Astrocyte of the spinal cord (primary cell): ENCODE results near the gene ONECUT3.

Experiments
- DNase-seq: peaks from one replicate; pipeline ENCODE4 v3.0.0; 2011; ENCODE audit warnings: low read depth, low spot score
- H3K4me3 ChIP-seq: 2 replicates; pipeline ENCODE4 v1.5.1; 2011; ENCODE audit warnings: low read depth, mild to moderate bottlenecking, low read length, moderate library complexity
- CTCF ChIP-seq: IDR thresholded peaks from 2 replicates; pipeline ENCODE4 v1.5.1; 2012; ENCODE audit warnings: low read depth, mild to moderate bottlenecking, low read length, inconsistent platforms
- in situ Hi-C: cut with HindIII; loops from 2 replicates; pipeline ENCODE4 v1.10.0; 2017; ENCODE audit warnings: low sequenced_read_pairs

Gene ONECUT3

GRCh38 chr19:1761528-1762242 is 8.4 kb downstream of the ONECUT3 start:
- TF ChIP-seq CTCF = no peak
- H3K4me3 ChIP-seq = no peak overlapping the region
- in situ Hi-C loops = no loop called here
- DNase-seq = no peak

GRCh38 chr19:1762243-1763117 is 9.2 kb downstream of the ONECUT3 start:
- TF ChIP-seq CTCF = no peak
- in situ Hi-C loops = no loop called here
- H3K4me3 ChIP-seq = no peak overlapping the region
- DNase-seq = no peak

GRCh38 chr19:1763648-1764639 is 10.6 kb downstream of the ONECUT3 start:
- DNase-seq = no peak
- H3K4me3 ChIP-seq = no peak overlapping the region
- in situ Hi-C loops = no loop called here
- no peak for TF ChIP-seq CTCF

- DNase-seq = no peak
- in situ Hi-C loops = no loop called here
- no peak overlapping the region for H3K4me3 ChIP-seq
- no peak for TF ChIP-seq CTCF
These were observed 11.4 kb downstream of the ONECUT3 start for GRCh38 chr19:1764729-1765128.

GRCh38 chr19:1765232-1765903 is 12.1 kb downstream of the ONECUT3 start:
- no peak for DNase-seq
- TF ChIP-seq CTCF = no peak
- in situ Hi-C loops = no loop called here
- no peak overlapping the region for H3K4me3 ChIP-seq
